Keratinocyte (primary cell): ENCODE results near the gene CREB5. TPM values are rescaled to one million over a fixed set of nuclear protein-coding genes. Genes with fewer than 3 reads are reported as not detected.

ENCODE experiments used
- DNase-seq: peaks from one replicate; pipeline ENCODE4 v3.0.0-alpha.2; 2011; ENCODE audit warnings: low read depth, missing footprints, low spot score
- FAIRE-seq: peaks from 2 replicates; lab custom pipeline; 2011; peaks lifted over from hg19 to GRCh38; lab: Jason Lieb, UNC
- H2AFZ ChIP-seq: 2 replicates; pipeline ENCODE4 v1.6.0; 2012; ENCODE audit warnings: low read length, control low read depth, inconsistent platforms; ENCODE audit not compliant: control insufficient read depth
- H3K27ac ChIP-seq: 2 replicates; pipeline ENCODE4 v1.5.1; 2011; ENCODE audit warnings: low read length; ENCODE audit not compliant: control insufficient read depth, insufficient read depth
- H3K27me3 ChIP-seq: 3 replicates; pipeline ENCODE4 v1.6.0; 2011; ENCODE audit warnings: low read length; ENCODE audit not compliant: control insufficient read depth, insufficient read depth; ENCODE audit errors: extremely low read depth
- H3K36me3 ChIP-seq, 2 experiments: 2 replicates in 1 of 2; 3 replicates in 1 of 2; pipeline ENCODE4 v1.5.1; 2011; ENCODE audit warnings: low read length in 2 of 2, mild to moderate bottlenecking in 1 of 2; ENCODE audit not compliant: control insufficient read depth in 2 of 2, insufficient read depth in 2 of 2; ENCODE audit errors: extremely low read depth in 1 of 2
- H3K4me1 ChIP-seq: 3 replicates; pipeline ENCODE4 v1.5.1; 2011; ENCODE audit warnings: low read length; ENCODE audit not compliant: control insufficient read depth, insufficient read depth; ENCODE audit errors: extremely low read depth
- H3K4me2 ChIP-seq: 3 replicates; pipeline ENCODE4 v1.6.0; 2011; ENCODE audit warnings: low read depth, low read length; ENCODE audit not compliant: control insufficient read depth, insufficient read depth; ENCODE audit errors: extremely low read depth
- H3K4me3 ChIP-seq, 3 experiments: fragments of 200-600 bp in 1 of 3; sonication (generic) in 1 of 3; 2 replicates in 2 of 3; 3 replicates in 1 of 3; pipeline ENCODE4 v1.5.1; 2011 to 2016; ENCODE audit warnings: low read length in 3 of 3, mild to moderate bottlenecking in 3 of 3, control low read depth in 2 of 3, inconsistent platforms in 1 of 3, low read depth in 1 of 3, mixed read lengths in 1 of 3, mixed run types in 1 of 3, moderate library complexity in 1 of 3; ENCODE audit not compliant: control insufficient read depth in 2 of 3, insufficient read depth in 2 of 3; ENCODE audit errors: extremely low read depth in 1 of 3
- H3K79me2 ChIP-seq: 2 replicates; pipeline ENCODE4 v1.6.0; 2012; ENCODE audit warnings: low read length; ENCODE audit not compliant: control insufficient read depth, insufficient read depth
- H3K9ac ChIP-seq: 3 replicates; pipeline ENCODE4 v1.6.0; 2011; ENCODE audit warnings: low read length; ENCODE audit not compliant: control insufficient read depth, insufficient read depth; ENCODE audit errors: extremely low read depth
- H3K9me1 ChIP-seq: 3 replicates; pipeline ENCODE4 v1.6.0; 2011; ENCODE audit warnings: low read length; ENCODE audit not compliant: control insufficient read depth, insufficient read depth; ENCODE audit errors: extremely low read depth
- H3K9me3 ChIP-seq: 2 replicates; pipeline ENCODE4 v1.5.1; 2012; ENCODE audit warnings: low read depth, low read length; ENCODE audit not compliant: control insufficient read depth
- H4K20me1 ChIP-seq: 3 replicates; pipeline ENCODE4 v1.6.0; 2011; ENCODE audit warnings: low read length; ENCODE audit not compliant: control insufficient read depth, insufficient read depth; ENCODE audit errors: extremely low read depth
- EZH2 ChIP-seq: IDR thresholded peaks from one replicate; pipeline ENCODE4 v1.6.1; 2012; ENCODE audit warnings: inconsistent platforms, mild to moderate bottlenecking, low read length, moderate library complexity
- dilution Hi-C: fragments of 300-500 bp; cut with MboI; formaldehyde crosslinking; loops from one replicate; pipeline ENCODE4 v1.7.0; 2020; ENCODE audit warnings: low sequenced_read_pairs; ENCODE audit not compliant: extremely low pct_ligation_motif_present
- polyA plus RNA-seq, 5 experiments: library from polyadenylated mRNA; depleted of rRNA in 3 of 5; stranded (reverse) in 3 of 5; stranded (forward) in 1 of 5; unstranded in 1 of 5; fragments of >200 nt; gene quantifications; 1 replicate in 1 of 5; 2 replicates in 3 of 5; 3 replicates in 1 of 5; pipeline versions ENCODE4 v1.2.1 to v1.2.3, GENCODE V29; 2011 to 2012; ENCODE audit warnings: missing spikeins in 2 of 5, low read depth in 1 of 5, low replicate concordance in 1 of 5
- TF ChIP-seq, protein P1 (sequence below), 3 experiments: IDR thresholded peaks in 1 of 3; conservative IDR thresholded peaks in 1 of 3; optimal IDR thresholded peaks in 1 of 3; 2 replicates in 2 of 3; 3 replicates in 1 of 3; pipeline versions ENCODE3 to v1.5.1; 2011; ENCODE audit warnings: low read length in 3 of 3, mild to moderate bottlenecking in 3 of 3, moderate library complexity in 2 of 3, control low read depth in 1 of 3, inconsistent platforms in 1 of 3; ENCODE audit not compliant: insufficient read depth in 2 of 3; ENCODE audit errors: extremely low read depth in 1 of 3

Gene CREB5
- polyA plus RNA-seq, 1 donor (not counting 4 experiments of a cell fraction or from before 2014, with no cell fraction given), result 7.9 TPM

GRCh38 chr7:28865601-28866144, 453.4 kb downstream of the CREB5 start:
- Histone ChIP-seq H3K4me3 (no peak overlapping the region), H3K9ac (no peak overlapping the region), H3K9me3 (no peaks in the 10 kb centered on the region), H4K20me1 (no peaks in the 10 kb centered on the region), H3K36me3 (no peaks in the 10 kb centered on the region), H3K27me3 (peaks cover 5% of the 10 kb centered on the region), H3K9me1 (no peaks in the 10 kb centered on the region), H3K79me2 (no peaks in the 10 kb centered on the region), H3K4me2 (no peak overlapping the region), H3K4me1 (no peaks in the 10 kb centered on the region), H3K27ac (no peak overlapping the region), H2AFZ (no peak overlapping the region)
- TF ChIP-seq, protein P1, sequence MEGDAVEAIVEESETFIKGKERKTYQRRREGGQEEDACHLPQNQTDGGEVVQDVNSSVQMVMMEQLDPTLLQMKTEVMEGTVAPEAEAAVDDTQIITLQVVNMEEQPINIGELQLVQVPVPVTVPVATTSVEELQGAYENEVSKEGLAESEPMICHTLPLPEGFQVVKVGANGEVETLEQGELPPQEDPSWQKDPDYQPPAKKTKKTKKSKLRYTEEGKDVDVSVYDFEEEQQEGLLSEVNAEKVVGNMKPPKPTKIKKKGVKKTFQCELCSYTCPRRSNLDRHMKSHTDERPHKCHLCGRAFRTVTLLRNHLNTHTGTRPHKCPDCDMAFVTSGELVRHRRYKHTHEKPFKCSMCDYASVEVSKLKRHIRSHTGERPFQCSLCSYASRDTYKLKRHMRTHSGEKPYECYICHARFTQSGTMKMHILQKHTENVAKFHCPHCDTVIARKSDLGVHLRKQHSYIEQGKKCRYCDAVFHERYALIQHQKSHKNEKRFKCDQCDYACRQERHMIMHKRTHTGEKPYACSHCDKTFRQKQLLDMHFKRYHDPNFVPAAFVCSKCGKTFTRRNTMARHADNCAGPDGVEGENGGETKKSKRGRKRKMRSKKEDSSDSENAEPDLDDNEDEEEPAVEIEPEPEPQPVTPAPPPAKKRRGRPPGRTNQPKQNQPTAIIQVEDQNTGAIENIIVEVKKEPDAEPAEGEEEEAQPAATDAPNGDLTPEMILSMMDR (optimal IDR thresholded peaks at IDR 0.05 in 1 of 3, IDR thresholded peaks at IDR 0.05 in 1 of 3, conservative IDR thresholded peaks at IDR 0.05 in 1 of 3; ENCODE audit: extremely low read depth in 1 of 3, insufficient read depth in 2 of 3, low read length in 3 of 3), result no peak
- no peak for TF ChIP-seq EZH2
- DNase-seq, result no peak
- FAIRE-seq, result no peak
- dilution Hi-C loops, result no loop called here

DNA sequence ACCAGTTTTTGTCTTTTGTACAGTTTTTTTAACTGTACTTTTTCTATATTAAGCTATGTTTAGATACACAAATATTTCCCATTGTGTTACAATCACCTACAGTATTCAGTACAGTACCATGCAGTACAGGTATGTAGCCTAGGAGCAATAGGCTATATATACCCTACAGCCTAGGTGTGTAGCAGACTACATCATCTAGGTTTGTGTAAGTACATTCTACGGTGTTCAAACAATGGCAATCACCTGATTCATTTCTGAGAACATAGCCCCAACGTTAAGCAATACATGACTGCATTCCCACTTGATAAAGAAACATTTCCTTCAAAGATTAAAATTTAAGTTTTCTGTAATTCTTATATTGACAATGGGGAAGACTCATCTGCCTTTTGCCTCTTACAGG, 456.4 kb downstream of the CREB5 start:
- TF ChIP-seq, protein P1 (optimal IDR thresholded peaks at IDR 0.05 in 1 of 3, IDR thresholded peaks at IDR 0.05 in 1 of 3, conservative IDR thresholded peaks at IDR 0.05 in 1 of 3; ENCODE audit: extremely low read depth in 1 of 3, insufficient read depth in 2 of 3, low read length in 3 of 3), result no peak
- no peak for TF ChIP-seq EZH2
- H3K36me3 ChIP-seq, result no peaks in the 10 kb centered on the region
- FAIRE-seq (no peak), DNase-seq (no peak)
- dilution Hi-C loops, result no loop called here
- no peak overlapping the region for H3K27ac ChIP-seq
- no peaks in the 10 kb centered on the region for H3K9me3 ChIP-seq
- H3K4me1 ChIP-seq, result no peaks in the 10 kb centered on the region
- H2AFZ ChIP-seq, result no peak overlapping the region
- H3K4me3 ChIP-seq, result no peak overlapping the region
- no peak overlapping the region for H3K4me2 ChIP-seq
- no peaks in the 10 kb centered on the region for H3K79me2 ChIP-seq
- no peak overlapping the region for H3K9ac ChIP-seq
- no peaks in the 10 kb centered on the region for H4K20me1 ChIP-seq
- no peaks in the 10 kb centered on the region for H3K9me1 ChIP-seq
- H3K27me3 ChIP-seq, result peaks cover 5% of the 10 kb centered on the region
